Left colon (tissue), 2 donors: ENCODE data around the gene LPP. TPM values are rescaled to one million over a fixed set of nuclear protein-coding genes. Genes with fewer than 3 reads are reported as not detected.
A peak's percentile ranks its signal among the peaks of the same experiment; 100 is the strongest.
"Not testable (repeated sequence)": the region's sequence is repeated elsewhere in the genome, so short reads cannot be mapped to it uniquely, and the experiment has no call there.

Source experiments
- ATAC-seq: fragments of 200-7000 bp; cut with Tn5 transposase; one replicate; pipeline ENCODE4 v1.9.1; 2020; ENCODE audit warnings: mild to moderate bottlenecking, moderate library complexity
- DNase-seq, 2 donors: peaks; one replicate each; pipeline ENCODE4 v3.0.0-alpha.2; 2020
- intact Hi-C, 2 donors: fragments of 100-400 bp; cut with DNase I in 1 of 2; cut with micrococcal nuclease in 1 of 2; formaldehyde crosslinking; loops; one replicate each; pipeline versions ENCODE4 v1.11.2 to v1.14.0; 2022; cut with DNase I, micrococcal nuclease
- total RNA-seq, 2 donors: library from RNA; stranded (reverse); fragmentation: NEBNext Ultra II Directional; extraction: Animal tissue kit (Norgen Biotek cat#: 25700); gene quantifications; one replicate each; pipeline ENCODE4 v1.2.1, GENCODE V29; 2021
- donor health status: DM: no; HTN: no; CAD: no.
- donor health status: DM: yes; HTN: yes; CAD: no.

LPP gene
- total RNA-seq, 2 donors from 2014 or later: 228 to 258 TPM

DNA sequence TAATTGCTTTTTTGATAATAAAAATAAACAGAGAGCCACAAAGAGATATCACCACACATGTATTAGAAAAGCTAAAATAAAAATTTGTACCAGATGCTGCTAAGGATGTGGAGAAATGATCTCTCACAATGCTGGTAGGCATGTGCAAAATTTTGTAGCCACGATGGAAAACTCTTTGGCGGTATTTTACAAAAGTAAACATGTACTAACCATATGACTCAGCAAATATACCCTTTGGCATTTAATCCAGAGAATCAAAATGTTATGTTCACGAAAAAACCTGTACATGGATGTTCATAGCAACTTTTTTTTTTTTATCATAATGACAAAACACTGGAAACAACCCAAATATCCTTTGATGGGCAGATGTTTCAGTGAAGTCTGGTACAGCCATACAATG is 261.2 kb downstream of the LPP start:
- no peak for ATAC-seq
- no peak for DNase-seq
- intact Hi-C loops: no loop called here

DNA sequence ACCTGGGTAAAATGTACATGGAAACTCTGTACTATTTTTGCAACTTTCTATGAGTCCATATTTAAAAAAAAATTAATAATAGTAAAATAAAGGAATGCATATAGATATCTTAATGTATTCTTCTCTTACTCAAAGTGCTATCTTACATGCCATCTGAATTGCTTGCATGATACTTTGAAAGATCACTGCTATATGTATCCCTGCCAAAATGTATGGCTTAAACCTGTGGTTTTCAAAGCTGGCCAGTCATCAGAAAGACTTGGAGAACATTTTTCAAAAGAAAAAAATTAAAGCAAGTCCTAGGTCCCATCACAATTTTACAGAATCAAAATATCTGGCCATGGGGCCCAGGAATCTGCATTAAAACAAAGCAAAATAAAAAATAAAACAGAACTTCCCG is 262.1 kb downstream of the LPP start:
- no peak for ATAC-seq
- intact Hi-C loops: no loop called here
- no peak for DNase-seq

- DNase-seq (no peak), ATAC-seq (no peak)
- intact Hi-C loops: no loop called here
These were observed 263.3 kb downstream of the LPP start for GRCh38 chr3:188417271-188417696.

DNA sequence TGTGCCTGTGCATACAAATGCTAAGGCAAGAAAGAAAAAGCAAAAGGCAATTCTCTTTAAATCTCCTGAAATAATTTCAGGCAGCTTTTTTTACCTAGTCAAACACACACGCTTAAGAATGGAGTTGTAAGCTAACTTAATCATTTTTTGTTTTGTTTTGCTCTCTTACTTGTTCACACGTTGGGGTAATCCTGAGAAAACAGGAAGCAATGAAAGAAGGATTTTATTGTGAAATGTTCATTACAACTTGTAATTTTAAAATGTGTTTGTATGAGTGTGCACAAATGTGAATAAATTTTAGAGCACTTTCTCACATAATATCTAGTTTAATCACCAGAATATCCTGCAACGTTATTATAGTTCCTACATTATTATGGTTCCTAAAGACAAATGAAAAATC is 263.8 kb downstream of the LPP start:
- intact Hi-C loops: no loop called here
- DNase-seq: no peak
- no peak for ATAC-seq

DNA sequence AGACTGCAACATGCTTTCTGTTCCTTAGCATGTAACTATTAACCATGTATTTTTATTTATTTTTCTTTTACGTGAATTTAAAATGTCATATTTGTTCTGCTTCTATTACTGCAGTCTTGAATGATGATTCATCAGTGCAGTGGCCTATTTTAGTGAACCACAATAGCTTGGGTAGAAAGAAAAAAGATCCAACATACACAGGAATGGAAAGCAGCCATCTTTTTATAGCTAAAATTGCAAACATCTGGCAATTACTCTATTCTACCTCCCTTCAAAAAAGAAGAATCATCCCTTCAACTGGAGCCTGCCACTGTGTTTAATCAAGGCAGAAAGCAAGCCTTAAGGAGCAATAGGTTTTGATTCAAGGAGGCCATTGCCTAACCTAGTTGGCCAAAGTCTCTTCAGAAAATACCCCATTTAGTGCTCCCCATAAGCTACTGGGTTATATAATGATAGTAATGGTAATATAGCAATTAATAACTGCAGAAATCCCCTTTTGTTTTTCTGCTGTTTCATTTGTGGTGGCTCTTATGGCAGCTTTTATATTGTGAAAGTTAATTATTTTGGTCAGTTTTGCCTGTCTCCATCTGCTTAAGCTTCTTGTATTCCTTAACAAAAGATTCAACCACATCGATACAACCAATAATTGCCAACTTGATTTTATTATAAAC is 267.3 kb downstream of the LPP start:
- ATAC-seq (no peak), DNase-seq (no peak)
- intact Hi-C loops: no loop called here

GRCh38 chr3:188421836-188422540 is 268.0 kb downstream of the LPP start:
- ATAC-seq (peak; percentile 62), DNase-seq (no peak)
- intact Hi-C loops: no loop called here

DNA sequence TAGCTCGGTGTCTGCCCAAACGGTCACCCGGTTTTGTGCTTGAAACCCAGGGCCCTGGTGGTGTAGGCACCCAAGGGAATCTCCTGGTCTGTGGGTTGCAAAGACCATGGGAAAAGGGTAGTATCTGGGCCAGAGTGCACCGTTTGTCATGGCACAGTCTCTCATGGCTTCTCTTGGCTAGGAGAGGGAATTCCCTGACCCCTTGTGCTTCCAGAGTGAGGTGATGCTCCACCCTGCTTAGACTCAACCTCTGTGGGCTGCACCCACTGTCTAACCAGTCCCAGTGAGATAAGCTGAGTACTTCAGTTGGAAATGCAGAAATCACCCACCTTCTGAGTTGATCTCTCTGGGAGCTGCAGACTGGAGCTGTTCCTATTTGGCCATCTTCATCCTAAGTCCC is 274.0 kb downstream of the LPP start:
- ATAC-seq, intact Hi-C loops, DNase-seq: not testable (repeated sequence)

DNA sequence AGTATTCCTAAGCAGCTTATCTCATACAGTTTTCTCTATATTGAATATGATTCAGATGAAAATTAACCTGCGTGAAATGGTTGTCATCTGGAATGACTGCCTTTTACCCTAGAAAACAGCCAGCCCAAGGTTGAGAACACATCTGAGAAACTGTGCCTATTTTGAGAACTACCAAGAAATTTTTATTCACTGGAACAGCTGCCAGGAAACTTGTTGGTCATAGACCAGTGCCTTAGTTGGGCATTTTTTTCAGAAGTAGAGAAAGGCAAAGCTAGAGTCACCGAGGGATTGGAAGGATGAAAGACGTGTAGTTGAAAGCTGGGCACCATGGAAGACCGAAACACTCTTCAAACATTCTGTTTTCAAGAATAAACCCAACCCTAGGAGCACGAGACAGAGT is 277.1 kb downstream of the LPP start:
- peak; percentile 2 for ATAC-seq
- intact Hi-C loops: no loop called here
- DNase-seq: no peak

GRCh38 chr3:188431553-188431952 is 277.6 kb downstream of the LPP start:
- intact Hi-C loops: no loop called here
- DNase-seq: peak in 1 of 2 donors; percentile 31
- peak; percentile 97 for ATAC-seq

GRCh38 chr3:188432802-188433520 is 279.0 kb downstream of the LPP start:
- DNase-seq (no peak), ATAC-seq (peak; percentile 37)
- intact Hi-C loops: no loop called here

GRCh38 chr3:188433521-188434150 is 279.7 kb downstream of the LPP start:
- ATAC-seq (no peak), DNase-seq (no peak)
- intact Hi-C loops: no loop called here

DNA sequence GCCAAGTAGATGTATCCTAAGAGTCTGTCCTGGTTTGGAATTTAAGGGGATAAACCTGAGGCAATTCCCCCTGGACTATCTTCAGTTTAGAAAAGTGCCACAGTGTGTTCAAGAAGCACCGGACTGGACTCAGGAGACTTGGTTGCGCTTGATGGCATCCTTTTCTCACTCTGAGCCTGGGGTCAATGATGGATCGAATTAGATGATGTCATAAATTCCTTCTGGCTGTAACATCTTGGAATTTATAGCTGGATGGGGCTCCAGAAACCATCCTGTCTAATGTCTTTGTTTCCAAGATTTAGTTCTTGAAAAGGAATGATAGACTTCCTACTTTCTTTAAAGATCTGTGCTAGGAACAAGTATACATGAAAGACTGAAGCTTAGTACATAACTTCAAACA is 280.6 kb downstream of the LPP start:
- intact Hi-C loops: no loop called here
- DNase-seq (no peak), ATAC-seq (no peak)

DNA sequence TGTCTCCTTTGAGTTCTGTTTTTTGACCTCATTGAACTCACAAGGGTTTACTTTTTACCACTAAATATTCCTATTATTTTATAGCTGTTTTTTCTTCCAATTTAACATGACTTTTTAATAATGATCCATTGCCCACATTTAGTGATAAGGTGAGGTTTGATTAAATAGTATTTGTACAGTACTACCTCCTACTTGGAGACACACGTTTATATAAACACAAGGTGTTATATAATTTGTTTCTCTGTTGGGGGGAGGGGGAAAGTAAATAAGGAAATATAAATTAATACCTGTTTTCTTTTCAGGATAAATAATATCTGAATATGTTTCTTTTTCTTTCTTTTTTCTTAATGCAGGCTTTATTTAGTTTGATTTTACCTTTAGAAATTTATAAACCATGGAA is 281.3 kb downstream of the LPP start:
- intact Hi-C loops: no loop called here
- ATAC-seq (no peak), DNase-seq (no peak)

DNA sequence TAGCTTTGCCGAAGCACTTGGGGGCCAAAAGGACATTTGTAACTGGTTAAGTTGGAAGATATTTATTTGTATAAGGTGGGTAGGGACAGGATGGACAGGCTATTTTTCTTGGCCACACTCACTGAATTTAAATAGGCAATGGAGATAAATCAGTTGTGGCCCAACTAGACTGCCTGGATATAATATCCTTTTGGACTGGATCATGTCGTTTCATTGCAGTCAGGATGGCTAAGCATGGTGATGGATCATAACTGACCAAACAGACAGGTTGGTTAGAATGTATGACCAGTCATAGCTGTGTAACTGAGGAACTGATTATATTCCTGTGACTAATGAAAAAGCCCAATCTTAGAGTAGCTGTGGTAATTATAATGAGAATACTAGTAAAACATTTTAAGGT is 284.0 kb downstream of the LPP start:
- DNase-seq: no peak
- intact Hi-C loops: no loop called here
- no peak for ATAC-seq

- DNase-seq (no peak), ATAC-seq (peak; percentile 47)
- intact Hi-C loops: no loop called here
These were observed 285.1 kb downstream of the LPP start for GRCh38 chr3:188439080-188439479.

DNA sequence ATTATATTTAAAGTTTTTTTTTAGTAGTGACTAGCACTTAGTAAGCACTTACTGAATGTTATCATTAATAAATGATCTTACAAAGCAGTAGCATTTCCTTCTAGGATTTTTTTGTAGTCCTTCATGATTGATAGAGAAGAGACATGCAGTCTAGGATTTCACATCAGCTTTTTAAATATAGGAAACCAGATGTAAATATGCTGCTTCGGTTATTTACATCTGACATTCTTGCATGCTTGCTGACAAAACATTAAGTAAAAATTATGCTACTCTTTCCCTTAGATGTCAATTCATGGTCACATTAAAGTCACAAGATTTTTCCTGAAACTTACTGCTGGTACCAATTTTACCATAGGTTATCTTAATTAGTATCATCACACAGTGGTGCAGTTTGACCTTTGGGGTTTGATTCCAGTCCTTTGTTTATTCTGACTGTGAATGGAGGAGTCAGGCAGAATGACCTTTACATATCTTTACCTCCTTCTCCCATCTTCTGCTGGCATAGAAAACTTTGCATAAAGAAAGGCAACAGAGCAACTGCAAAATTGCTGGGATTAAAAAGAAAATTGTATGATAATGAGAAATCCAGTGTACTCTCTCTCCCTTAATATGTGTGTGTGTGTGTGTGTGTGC is 286.5 kb downstream of the LPP start:
- peak; percentile 55 for ATAC-seq
- intact Hi-C loops: no loop called here
- no peak for DNase-seq

GRCh38 chr3:188442430-188442829 is 288.5 kb downstream of the LPP start:
- ATAC-seq: no peak
- DNase-seq: no peak
- intact Hi-C loops: no loop called here

DNA sequence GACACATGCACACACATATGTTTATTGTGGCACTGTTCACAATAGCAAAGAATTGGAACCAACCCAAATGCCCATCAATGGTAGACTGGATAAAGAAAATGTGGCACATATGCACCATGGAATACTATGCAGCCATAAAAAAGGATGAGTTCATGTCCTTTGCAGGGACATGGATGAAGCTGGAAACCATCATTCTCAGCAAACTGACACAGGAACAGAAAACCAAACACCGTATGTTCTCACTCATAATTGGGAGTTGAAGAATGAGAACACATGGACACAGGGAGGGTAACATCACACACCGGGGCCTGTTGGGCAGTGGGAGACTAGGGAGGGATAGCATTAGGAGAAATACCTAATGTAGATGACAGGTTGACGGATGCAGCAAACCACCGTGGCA is 291.2 kb downstream of the LPP start:
- DNase-seq, ATAC-seq, intact Hi-C loops: not testable (repeated sequence)

DNA sequence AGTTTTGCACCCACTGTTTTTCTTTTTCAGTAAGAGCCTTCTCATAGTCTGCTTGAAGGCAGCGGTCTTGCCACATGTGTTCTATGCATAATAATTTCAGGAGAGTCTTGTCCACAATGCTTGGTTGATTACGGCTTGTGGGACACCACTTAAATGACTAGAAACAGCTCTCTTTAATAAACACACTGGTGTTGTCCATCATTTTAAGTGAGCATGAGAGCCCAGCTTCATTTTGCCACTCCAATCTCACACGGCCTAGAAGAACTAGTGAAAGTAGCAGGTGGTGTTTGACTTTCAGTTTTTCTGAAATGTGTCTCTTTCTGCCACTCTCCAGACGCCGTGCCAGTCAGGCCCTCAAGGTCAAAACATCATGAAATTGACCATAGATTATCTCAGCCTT is 292.1 kb downstream of the LPP start:
- no peak for ATAC-seq
- intact Hi-C loops: no loop called here
- no peak for DNase-seq
